GM10266 (cell line): Measurements from ENCODE around the gene ITGA2.
"Not testable (repeated sequence)": the region's sequence is repeated elsewhere in the genome, so short reads cannot be mapped to it uniquely, and the experiment has no call there.

ENCODE experiments used
- DNase-seq: peaks from one replicate; pipeline ENCODE4 v3.0.0; 2012; ENCODE audit errors: extremely low spot score
- TF ChIP-seq, protein P1 (sequence below): IDR thresholded peaks from 2 replicates; pipeline ENCODE4 v1.5.1; 2012; ENCODE audit warnings: mild to moderate bottlenecking, low read depth; ENCODE audit not compliant: control insufficient read depth, insufficient read depth; ENCODE audit errors: missing control alignments

ITGA2 gene

DNA sequence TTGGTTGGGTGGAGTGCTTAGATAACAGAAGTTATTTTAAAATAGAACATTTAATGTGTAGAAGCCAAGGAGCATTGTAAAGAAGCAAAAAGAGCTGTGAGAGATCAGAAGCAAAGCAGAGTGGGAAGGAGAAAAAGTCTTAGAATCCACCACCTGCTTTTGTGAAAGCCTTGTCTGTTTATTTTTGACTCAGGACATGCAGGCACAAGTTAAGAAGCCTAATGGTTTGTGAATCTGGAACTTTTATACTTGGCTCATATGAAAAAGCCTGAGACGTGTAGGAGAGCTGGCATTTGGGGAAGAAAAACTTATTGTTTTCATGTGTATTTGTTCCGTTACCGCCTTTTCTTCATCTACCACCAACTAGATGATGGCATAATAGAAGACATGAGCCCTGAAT lies 38.5 kb upstream of the ITGA2 start:
- TF ChIP-seq, protein P1, sequence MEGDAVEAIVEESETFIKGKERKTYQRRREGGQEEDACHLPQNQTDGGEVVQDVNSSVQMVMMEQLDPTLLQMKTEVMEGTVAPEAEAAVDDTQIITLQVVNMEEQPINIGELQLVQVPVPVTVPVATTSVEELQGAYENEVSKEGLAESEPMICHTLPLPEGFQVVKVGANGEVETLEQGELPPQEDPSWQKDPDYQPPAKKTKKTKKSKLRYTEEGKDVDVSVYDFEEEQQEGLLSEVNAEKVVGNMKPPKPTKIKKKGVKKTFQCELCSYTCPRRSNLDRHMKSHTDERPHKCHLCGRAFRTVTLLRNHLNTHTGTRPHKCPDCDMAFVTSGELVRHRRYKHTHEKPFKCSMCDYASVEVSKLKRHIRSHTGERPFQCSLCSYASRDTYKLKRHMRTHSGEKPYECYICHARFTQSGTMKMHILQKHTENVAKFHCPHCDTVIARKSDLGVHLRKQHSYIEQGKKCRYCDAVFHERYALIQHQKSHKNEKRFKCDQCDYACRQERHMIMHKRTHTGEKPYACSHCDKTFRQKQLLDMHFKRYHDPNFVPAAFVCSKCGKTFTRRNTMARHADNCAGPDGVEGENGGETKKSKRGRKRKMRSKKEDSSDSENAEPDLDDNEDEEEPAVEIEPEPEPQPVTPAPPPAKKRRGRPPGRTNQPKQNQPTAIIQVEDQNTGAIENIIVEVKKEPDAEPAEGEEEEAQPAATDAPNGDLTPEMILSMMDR = no peak
- no peak for DNase-seq

DNA sequence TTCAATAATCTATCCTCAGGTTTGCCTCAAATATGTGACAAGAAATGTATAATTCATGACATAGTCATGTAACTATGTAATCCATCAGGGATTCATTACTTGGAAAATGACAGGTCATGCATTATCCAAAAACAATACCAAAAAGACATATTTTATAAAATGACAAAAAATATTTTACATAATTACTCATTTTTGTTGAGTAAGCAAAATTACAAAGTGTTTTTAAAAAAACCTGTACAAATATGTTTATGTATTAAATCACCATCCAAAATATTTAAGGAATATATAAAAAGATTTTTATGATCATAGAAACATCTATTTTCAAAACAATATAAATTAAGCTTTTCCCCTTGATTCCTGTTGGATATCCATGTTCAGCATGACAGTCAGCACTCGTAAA lies 36.7 kb upstream of the ITGA2 start:
- TF ChIP-seq, protein P1 = no peak
- DNase-seq = no peak

DNA sequence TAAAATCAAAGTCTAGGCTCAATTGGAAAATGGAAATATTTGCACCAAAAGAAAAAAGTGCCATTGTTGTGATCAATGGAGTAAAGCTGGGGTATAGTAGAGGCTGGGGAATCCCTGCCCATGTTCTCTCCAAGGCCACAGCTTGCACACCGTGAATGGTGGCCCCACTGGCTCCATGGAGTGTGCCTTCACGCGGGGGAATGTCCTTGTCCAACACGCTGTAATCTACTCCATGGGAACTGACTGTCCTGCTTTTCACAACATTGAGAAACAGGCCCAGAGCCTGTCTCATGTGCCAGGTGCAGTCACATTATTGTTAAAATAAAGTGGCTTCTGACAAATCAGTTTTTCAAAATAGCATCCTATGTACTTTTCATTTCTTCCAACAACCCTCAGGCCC lies 33.1 kb upstream of the ITGA2 start:
- TF ChIP-seq, protein P1 = no peak

DNA sequence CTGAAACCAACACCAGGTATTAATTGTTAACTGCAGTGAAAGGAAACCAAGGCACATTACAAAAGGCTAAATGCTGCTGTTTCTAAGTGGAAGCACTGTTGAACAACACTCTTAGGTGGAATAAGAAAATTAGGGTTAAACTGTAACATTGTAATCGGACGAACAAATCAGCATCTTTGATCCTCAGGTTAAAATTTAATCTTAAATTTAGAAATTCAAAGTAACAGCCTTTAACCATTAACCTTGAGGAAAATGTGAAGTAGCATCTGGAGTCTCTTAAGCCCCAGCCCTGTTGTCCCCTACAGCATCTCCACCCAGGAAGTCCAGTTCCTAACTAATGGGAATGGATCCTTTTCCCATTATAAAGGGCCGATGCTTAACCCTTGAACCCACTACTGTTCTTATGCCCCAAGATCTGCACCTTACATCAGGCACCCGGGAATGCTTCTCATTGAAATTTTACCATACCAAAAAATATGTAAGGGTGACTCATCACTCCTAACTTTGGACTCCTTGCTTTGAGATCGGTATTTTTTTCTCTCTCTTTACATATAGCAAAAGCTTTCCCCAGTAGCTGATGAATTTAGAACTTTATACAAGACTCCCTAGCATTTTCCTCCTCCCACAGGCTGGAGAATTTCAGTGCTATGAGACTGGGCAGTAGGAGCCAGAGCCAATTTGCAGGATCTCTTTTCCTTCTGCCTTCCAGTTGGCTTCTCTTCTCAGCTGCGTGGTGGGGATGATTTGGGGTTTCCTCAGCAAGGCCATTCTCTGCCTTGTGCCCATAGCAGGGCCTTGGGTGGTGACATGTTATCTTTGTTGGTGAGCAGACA lies 32.0 kb upstream of the ITGA2 start:
- TF ChIP-seq, protein P1 = no peak
- no peak for DNase-seq

More for the DNA sequence above, 33.1 kb upstream of the ITGA2 start:
- no peak for DNase-seq

DNA sequence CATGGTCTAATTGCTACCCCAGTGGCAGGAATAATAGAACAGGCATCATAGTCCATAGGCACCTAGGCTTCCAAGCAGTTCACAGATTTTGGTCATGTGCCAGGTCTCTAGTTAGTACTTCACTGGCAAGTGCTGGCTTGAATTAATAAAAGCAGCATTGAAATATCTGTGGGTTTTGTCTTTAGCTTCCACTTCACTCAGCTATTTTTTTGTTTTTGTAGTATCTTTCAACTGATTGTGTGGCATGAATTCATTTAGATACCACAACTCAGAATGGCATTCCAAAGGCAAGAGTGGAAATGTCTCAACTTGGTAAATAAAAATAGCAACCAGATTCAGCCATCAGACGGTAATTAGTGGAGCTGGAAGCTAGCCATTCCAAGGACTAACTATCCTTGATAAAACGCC lies 27.9 kb upstream of the ITGA2 start:
- DNase-seq = no peak
- TF ChIP-seq, protein P1 = no peak

DNA sequence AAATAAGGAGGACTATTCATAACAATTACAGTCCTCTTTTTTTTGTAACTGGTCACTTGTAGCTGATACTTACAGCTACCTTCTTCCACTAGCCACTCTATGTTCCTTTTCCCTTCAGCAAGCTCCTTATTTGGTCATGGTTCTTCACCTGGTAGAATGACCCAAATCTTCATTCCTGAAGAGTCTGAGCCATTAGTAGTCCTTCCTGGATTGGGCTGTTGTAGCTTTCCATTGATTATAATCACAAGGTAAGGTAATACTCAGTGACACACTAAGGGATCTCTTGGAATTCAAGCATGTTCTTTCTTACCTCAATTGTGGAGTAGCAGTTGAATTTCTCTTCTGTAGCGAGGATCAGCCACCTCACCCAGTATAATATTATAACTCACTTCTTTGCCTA lies 25.5 kb upstream of the ITGA2 start:
- DNase-seq = no peak

DNA sequence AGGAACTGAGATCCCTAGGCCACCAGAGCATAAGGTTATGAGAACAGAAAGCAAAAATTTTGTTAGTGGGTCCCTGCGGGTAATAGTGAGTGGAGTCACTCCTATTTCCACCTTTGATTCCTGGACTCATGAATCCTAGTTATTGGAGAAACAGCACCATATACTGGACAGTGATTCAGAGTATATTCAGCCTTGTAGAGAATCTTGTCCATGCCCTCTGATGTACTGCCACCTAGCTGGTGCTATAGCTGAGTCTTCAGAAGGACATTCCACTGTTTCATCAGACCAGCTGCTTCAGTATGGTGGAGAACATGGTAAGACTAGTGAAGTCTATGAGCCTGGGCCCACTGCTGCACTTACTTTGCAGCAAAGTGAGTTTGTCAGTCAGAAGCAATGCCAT lies 25.0 kb upstream of the ITGA2 start:
- TF ChIP-seq, protein P1 = no peak
- DNase-seq = no peak

More for the DNA sequence above, 25.5 kb upstream of the ITGA2 start:
- TF ChIP-seq, protein P1 = no peak

DNA sequence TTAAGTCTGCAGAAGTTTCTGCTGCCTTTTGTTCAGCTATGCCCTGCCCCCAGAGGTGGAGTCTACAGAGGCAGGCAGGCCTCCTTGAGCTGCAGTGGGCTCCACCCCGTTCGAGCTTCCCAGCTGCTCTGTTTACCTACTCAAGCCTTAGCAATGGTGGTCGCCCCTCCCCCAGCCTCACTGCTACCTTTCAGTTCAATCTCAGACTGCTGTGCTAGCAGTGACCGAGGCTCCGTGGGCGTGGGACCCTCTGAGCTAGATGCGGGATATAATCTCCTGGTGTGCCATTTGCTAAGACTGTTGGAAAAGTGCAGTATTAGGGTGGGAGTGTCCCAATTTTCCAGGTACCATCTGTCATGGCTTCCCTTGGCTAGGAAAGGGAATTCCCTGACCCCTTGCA lies 13.0 kb upstream of the ITGA2 start:
- DNase-seq = not testable (repeated sequence)
